ENCODE results near the gene AGAP1.

AGAP1 gene

DNA sequence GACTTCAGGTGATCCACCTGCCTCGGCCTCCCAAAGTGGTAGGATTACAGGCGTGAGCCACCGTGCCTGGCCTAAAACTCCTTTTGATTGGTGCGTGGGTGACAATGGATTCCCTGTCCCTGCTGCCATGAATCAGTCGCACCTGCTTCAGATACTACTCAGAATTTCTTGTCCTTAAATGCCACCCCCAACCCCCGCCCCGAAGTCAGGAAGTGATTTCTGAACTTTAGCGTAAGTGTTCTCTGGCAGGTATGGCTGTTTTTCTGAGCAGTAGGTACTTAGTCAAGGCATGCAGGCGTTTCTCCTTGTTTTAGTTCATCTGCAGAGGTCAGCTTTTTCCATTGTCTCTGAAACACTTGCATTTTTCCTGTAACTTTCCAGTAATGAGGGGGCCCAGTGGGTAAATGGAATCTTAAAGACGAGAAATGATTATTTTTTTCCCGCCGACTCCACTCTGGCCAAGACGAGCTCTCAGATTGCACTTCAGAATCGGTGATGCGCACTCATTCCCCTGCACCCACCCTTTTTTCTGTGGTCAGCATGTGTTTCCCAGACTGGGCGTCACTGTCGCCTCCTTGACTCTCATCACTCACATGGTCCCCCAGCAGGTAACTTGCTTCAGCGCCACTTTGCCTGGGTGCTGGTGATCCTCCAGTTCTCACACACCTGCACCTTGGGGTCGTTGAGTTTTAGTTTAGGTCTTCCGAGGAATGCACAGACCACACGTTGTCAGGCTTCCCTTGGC lies 494.6 kb downstream of the AGAP1 start:
- no peak for DNase-seq

DNA sequence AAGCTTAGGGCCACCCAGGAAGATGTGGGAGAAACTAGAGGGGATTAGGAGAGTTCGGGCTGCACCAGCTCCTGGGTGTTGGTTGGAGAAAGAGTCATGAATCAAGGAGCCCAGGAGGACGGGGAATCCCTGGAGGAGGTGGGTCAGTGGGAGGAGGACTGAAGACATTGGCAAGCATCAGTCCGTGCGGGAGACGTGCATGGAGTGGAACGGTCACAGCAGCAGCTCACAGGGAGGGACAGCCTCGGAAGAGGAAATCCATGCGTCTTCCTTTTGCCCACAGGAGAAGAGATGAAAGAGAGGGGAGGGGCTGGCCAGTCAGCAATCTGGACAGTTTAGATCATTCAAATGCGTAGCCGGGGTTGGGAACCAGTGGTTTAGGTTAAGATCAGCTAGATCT lies 495.7 kb downstream of the AGAP1 start:
- no peak for DNase-seq

DNA sequence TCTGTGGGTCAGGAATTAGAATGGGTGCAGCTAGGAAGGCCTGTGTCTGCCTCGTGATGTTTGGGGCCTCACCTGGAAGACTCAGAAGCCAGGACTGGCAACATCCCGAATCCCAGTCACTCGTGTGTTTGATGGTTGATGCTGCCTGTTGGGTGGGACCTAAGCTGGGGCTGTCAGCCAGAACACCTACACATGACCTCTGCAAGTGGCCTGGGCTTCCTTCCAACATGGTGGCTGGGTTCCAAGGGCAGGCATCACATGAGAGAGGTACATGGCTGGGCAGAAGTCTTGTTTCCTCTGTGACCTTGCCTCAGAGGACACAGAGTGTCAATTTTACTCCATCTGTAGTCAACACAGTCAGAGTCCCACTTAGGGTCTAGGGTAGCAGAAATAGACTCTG lies 496.5 kb downstream of the AGAP1 start:
- no peak for DNase-seq

DNA sequence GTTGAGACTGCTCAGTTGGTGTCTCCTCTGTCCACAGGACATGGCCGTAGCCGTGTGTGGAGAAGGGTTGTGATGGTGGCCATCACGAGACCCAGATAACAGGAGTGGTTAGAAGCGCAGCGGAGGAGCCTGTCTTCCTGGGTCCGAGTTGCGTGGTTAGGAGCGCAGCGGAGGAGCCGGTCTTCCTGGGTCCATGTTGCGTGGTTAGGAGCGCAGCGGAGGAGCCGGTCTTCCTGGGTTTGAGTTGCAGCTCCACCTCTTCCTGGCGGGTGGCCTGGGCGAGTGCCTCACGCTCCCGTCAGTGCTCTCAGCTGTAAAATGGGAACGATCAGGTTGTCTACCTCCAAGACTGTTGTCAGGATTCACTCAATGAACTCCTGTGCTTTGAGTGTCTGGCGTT lies 498.2 kb downstream of the AGAP1 start:
- DNase-seq = no peak

- DNase-seq = no peak
Measured at GRCh38 chr2:235996419-235996818, 502.6 kb downstream of the AGAP1 start.

DNA sequence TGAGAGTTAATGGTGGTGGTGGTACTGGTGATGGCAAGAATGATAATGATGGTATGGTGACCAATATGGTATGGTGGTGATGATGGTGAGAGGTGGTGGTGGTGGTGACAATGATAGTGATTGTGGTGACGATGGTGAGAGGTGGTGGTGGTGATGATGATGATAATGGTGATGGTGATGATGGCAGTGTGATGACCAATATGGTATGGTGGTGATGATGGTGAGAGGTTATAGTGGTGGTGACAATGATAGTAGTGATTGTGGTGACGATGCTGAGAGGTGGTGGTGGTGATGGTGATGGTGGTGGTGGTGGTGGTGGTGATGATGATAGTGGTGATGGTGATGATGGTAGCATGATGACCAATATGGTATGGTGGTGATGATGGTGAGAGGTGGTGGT lies 505.2 kb downstream of the AGAP1 start:
- no peak for DNase-seq

GRCh38 chr2:236001166-236001828 lies 507.5 kb downstream of the AGAP1 start:
- no peak for DNase-seq

DNA sequence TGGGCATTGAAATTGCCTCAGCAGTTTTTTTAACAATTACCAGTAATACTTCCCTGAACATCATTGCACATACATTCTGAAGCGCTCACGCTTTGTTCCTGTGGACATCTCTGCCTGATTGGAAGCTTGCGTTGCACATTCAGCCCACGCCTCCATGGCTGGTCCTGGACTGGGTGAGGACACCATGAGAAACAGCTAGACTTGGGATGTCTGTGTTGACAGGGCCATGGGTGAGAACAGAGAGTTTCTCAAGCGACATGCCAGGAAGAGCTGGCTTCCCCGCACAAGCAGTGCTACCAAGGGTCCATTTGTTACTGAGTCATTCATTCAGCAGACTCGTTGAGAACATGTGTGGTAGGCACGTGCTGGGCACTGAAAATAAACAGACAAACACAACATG lies 508.0 kb downstream of the AGAP1 start:
- DNase-seq = no peak

GRCh38 chr2:236008006-236008405 lies 514.2 kb downstream of the AGAP1 start:
- DNase-seq = no peak

GRCh38 chr2:236008857-236009256 lies 515.0 kb downstream of the AGAP1 start:
- no peak for DNase-seq

DNA sequence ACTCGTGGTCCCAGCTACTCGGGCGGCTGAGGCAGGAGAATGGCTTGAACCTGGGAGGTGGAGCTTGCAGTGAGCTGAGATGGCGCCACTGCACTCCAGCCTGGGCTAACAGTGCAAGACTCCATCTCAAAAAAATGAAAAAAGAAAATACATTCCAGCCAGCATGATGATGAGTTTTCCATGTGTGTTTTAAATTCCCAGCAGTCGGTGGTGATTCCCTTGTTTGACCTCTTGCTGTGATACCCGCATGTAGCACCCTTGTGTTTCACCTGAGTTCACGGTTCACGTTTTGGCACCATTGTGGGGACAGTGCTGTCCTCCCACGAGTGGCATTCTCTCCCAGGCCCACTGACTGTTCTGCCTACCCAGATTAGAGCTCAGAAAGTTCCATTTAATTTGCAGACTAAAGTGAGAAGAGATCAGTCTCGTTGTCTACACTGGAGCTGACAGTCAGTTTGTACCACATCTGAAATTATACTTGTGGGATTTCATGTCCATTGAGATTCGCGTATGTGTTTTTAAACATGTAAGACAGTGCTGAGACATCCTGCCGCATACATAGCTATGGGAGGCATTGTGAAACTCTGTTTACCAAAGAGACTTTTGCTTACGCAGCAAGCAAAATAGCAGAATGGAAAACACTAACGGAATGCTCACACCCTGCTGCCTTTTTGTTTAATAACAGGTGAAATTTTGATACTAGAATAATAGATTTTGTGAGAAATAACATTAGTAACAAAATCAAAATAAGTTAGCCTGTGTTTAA lies 517.3 kb downstream of the AGAP1 start:
- DNase-seq = no peak

- DNase-seq = no peak
Measured at GRCh38 chr2:236012155-236012554, 518.3 kb downstream of the AGAP1 start.

- DNase-seq = no peak
Measured at GRCh38 chr2:236014408-236015131, 520.7 kb downstream of the AGAP1 start.

GRCh38 chr2:236015171-236015570 lies 521.3 kb downstream of the AGAP1 start:
- no peak for DNase-seq

DNA sequence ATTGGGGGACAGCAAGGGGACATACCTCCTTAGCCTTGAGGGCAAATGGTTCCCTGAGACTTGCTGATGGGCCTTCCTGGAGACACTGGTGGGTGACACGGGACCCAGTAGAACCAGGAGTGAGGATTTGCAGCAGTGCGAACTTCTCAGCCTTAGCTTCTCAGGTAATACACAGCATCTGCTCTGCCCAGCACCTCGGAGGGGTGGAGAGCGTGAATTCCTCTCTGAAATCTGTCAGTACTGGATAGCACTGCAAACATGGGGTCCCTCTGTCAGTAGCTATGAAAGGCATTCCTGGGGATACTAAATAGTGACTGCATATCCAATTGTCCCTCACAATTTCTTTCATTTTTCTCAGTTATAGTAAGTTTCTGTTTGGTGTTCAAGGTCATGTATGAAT lies 522.7 kb downstream of the AGAP1 start:
- DNase-seq = no peak

- DNase-seq = no peak
Measured at GRCh38 chr2:236017446-236017845, 523.6 kb downstream of the AGAP1 start.

GRCh38 chr2:236019434-236019833 lies 525.6 kb downstream of the AGAP1 start:
- DNase-seq = no peak

- no peak for DNase-seq
Measured at GRCh38 chr2:236021499-236022057, 527.7 kb downstream of the AGAP1 start.

DNA sequence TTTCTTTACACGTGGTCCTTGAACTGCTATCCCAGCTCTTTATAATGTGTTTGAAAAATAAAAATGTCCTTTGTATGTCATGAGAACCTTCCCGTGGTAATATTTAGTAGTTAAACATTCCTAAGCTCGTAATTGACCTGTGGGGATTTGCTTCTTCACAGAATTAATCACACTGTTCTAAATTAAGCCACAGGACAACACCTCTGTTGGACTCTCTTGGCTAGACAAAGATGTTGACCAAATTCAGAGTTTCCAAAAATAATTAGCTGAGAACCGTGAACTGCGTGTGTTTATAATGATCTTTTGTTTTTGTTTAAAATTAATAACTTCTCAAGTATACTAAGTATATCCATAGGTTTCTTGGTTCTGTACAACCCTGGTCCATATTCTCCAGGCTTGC lies 528.3 kb downstream of the AGAP1 start:
- DNase-seq = no peak

DNA sequence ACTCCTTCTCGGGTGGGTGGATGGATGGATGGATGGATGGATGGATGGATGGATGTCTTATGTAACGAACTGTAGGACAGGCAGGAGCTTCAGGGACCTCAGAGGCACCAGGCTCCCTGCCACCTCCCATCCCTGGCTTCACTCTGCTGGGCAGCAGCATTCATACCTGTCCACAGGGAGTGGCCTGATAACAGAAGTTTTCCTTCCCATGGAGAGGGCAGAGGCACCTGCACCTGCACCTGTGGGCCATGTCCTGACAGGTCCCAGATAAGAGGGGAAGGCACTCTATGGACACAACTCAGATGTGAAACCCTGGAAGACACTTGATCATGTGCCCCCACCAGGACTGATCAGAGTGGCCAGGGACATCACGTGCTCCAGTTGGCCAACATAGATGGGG lies 532.0 kb downstream of the AGAP1 start:
- DNase-seq = no peak

DNA sequence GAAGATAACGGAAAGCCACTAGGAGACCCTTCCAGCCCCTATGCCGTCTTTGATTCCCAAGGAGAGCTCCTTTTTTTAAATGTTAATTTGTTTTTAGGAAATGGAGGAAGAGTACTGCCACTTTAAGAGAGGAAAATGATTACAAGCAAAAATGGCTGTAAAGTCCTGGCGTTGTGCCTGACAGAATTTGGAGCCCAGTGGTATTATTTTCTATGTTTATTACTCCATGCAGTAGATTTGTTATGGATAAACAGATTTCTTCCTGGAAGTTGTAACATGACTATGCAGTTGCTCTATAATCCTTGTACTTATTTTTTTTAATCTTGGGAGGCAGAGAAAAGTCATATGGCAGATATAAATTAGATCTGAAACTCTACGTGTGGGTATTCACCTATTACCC lies 533.0 kb downstream of the AGAP1 start:
- no peak for DNase-seq

GRCh38 chr2:236028066-236028465 lies 534.2 kb downstream of the AGAP1 start:
- DNase-seq = no peak

- no peak for DNase-seq
Measured at GRCh38 chr2:236033462-236033861, 539.6 kb downstream of the AGAP1 start.

Measured in activated CD4-positive, alpha-beta T cell treated with anti-CD3 and anti-CD28 coated beads, Interleukin-2, Interleukin-6, amounts not matched to agents 100 ng/mL and 50 ng/mL, durations not matched to agents 16 hours and 8 hours (primary cell).